NOMO-1 treated with DMSO at 0.1 percent for 48 hours (cell line): ENCODE data around the gene VPS29.

Experiments
- DNase-seq: peaks from one replicate; lab custom pipeline; 2025; ENCODE audit not compliant: unreplicated experiment; lab: John Stamatoyannopoulos, UW

The VPS29 gene

GRCh38 chr12:110501752-110502738 lies at the start of gene VPS29, which contains the start of gene RAD9B:
TSS of gene VPS29 (minus strand) at chr12:110502111. CDS start at chr12:110502051, 60 bp downstream.
TSS of gene RAD9B (plus strand) at chr12:110502331. CDS start at chr12:110502338, 7 bp downstream.
- DNase-seq, result peak; percentile 99

- no peak for DNase-seq
Observed at GRCh38 chr12:110550981-110551380, 49.1 kb upstream of the VPS29 start.

- no peak for DNase-seq
Observed at GRCh38 chr12:110549716-110550115, 47.8 kb upstream of the VPS29 start.

GRCh38 chr12:110548678-110549077 lies 46.8 kb upstream of the VPS29 start:
- no peak for DNase-seq

GRCh38 chr12:110547090-110547489 lies 45.2 kb upstream of the VPS29 start:
- DNase-seq, result no peak

GRCh38 chr12:110546339-110546738 lies 44.4 kb upstream of the VPS29 start:
- peak; percentile 54 for DNase-seq

GRCh38 chr12:110545812-110546211 lies 43.9 kb upstream of the VPS29 start:
- DNase-seq, result no peak

- DNase-seq, result peak; percentile 85
Observed at GRCh38 chr12:110545259-110545658, 43.3 kb upstream of the VPS29 start.

GRCh38 chr12:110543965-110544364 lies 42.1 kb upstream of the VPS29 start:
- no peak for DNase-seq

- no peak for DNase-seq
Observed at GRCh38 chr12:110543252-110543959, 41.5 kb upstream of the VPS29 start.

GRCh38 chr12:110540048-110540447 lies 38.1 kb upstream of the VPS29 start:
- no peak for DNase-seq

GRCh38 chr12:110538869-110539622 lies 37.1 kb upstream of the VPS29 start:
- DNase-seq, result no peak

- no peak for DNase-seq
Observed at GRCh38 chr12:110537605-110538409, 35.9 kb upstream of the VPS29 start.

- DNase-seq, result no peak
Observed at GRCh38 chr12:110536834-110537604, 35.1 kb upstream of the VPS29 start.

- no peak for DNase-seq
Observed at GRCh38 chr12:110534811-110535210, 32.9 kb upstream of the VPS29 start.

GRCh38 chr12:110533607-110534006 lies 31.7 kb upstream of the VPS29 start:
- DNase-seq, result no peak

- no peak for DNase-seq
Observed at GRCh38 chr12:110532644-110533043, 30.7 kb upstream of the VPS29 start.

- DNase-seq, result peak; percentile 30
Observed at GRCh38 chr12:110531741-110532333, 29.9 kb upstream of the VPS29 start.

GRCh38 chr12:110530511-110530910 lies 28.6 kb upstream of the VPS29 start:
- DNase-seq, result peak; percentile 18
